GM12878 (cell line): ENCODE data around the gene EN1. TPM values are rescaled to one million over a fixed set of nuclear protein-coding genes. Genes with fewer than 3 reads are reported as not detected.

Experiments used
- ATAC-seq: fragments of 200-7000 bp; cut with Tn5 transposase; 3 replicates; pipeline ENCODE4 v1.9.1; 2020; ENCODE audit warnings: mild to moderate bottlenecking, moderate library complexity
- BruUV-seq: library from RNA; stranded (reverse); fragments of 400-500 nt; replicated peaks from 2 replicates; lab custom pipeline; 2021; lab: Mats Ljungman, UMichigan
- CTCF ChIA-PET: fragments of 300-600 bp; sonication (Branson Sonifier 250); formaldehyde crosslinking; extraction: SDS; loops from one replicate; lab custom pipeline; 2021; ENCODE audit warnings: inconsistent platforms; lab: Yijun Ruan, JAX
- POLR2A ChIA-PET: fragments of 350-600 bp; formaldehyde crosslinking; extraction: SDS; loops from one replicate; lab custom pipeline; 2021; ENCODE audit warnings: inconsistent platforms; lab: Charles Lee
- RAD21 ChIA-PET: fragments of 300-600 bp; sonication (Branson Sonifier 250); formaldehyde crosslinking; loops from one replicate; lab custom pipeline; 2023; ENCODE audit warnings: antibody characterized with exemption; ENCODE audit not compliant: unreplicated experiment; lab: Charles Lee
- SMC1A ChIA-PET: fragments of 300-600 bp; sonication (Branson Sonifier 250); formaldehyde crosslinking; loops from one replicate; lab custom pipeline; 2023; ENCODE audit not compliant: unreplicated experiment, uncharacterized antibody; lab: Charles Lee
- DNase-seq: peaks from one replicate; pipeline ENCODE4 v3.0.0-alpha.2; 2011; ENCODE audit warnings: low read depth, low spot score
- FAIRE-seq: peaks from 3 replicates; lab custom pipeline; 2011; peaks lifted over from hg19 to GRCh38; lab: Jason Lieb, UNC
- H2AFZ ChIP-seq: 2 replicates; pipeline ENCODE4 v1.6.0; 2011; ENCODE audit warnings: low read depth, low read length, control low read depth; ENCODE audit not compliant: control insufficient read depth
- H3K27ac ChIP-seq: 2 replicates; pipeline ENCODE4 v1.5.1; 2011; ENCODE audit warnings: control low read depth; ENCODE audit not compliant: control insufficient read depth, insufficient read depth
- H3K27me3 ChIP-seq, 2 experiments: replicated peaks in 1 of 2; 2 replicates each; pipeline versions ENCODE4 v1.6.0 to v1.6.1; 2011; ENCODE audit warnings: low read length in 1 of 2; ENCODE audit not compliant: control insufficient read depth in 2 of 2, insufficient read depth in 2 of 2
- H3K36me3 ChIP-seq, 2 experiments: 2 replicates each; pipeline ENCODE4 v1.5.1; 2011; ENCODE audit warnings: low read length in 1 of 2; ENCODE audit not compliant: control insufficient read depth in 2 of 2, insufficient read depth in 2 of 2
- H3K4me1 ChIP-seq: 2 replicates; pipeline ENCODE4 v1.6.1; 2011; ENCODE audit warnings: mild to moderate bottlenecking, low read length, moderate library complexity, mixed read lengths; ENCODE audit not compliant: control insufficient read depth, insufficient read depth
- H3K4me2 ChIP-seq: 2 replicates; pipeline ENCODE4 v1.6.0; 2011; ENCODE audit warnings: control low read depth; ENCODE audit not compliant: control insufficient read depth, insufficient read depth
- H3K4me3 ChIP-seq: fragments of 200-600 bp; sonication (generic); 2 replicates; pipeline ENCODE4 v1.5.1; 2016
- H3K79me2 ChIP-seq: 2 replicates; pipeline ENCODE4 v1.6.0; 2011; ENCODE audit warnings: low read length; ENCODE audit not compliant: control insufficient read depth, insufficient read depth
- H3K9ac ChIP-seq: 2 replicates; pipeline ENCODE4 v1.8.0; 2011; ENCODE audit warnings: low read length, control low read depth, mixed read lengths; ENCODE audit not compliant: control insufficient read depth, insufficient read depth
- H3K9me3 ChIP-seq: replicated peaks from 3 replicates; pipeline ENCODE4 v1.5.1; 2011; ENCODE audit warnings: mild to moderate bottlenecking, low read length; ENCODE audit not compliant: control insufficient read depth, insufficient read depth
- H4K20me1 ChIP-seq: 2 replicates; pipeline ENCODE4 v1.6.0; 2011; ENCODE audit not compliant: control insufficient read depth, insufficient read depth
- MYB ChIP-seq: fragments of 150-350 bp; IDR thresholded peaks from 2 replicates; pipeline ENCODE4 v1.6.1; 2014; ENCODE audit warnings: mild to moderate bottlenecking, low read depth, low read length, borderline replicate concordance
- SREBF2 ChIP-seq: IDR thresholded peaks from 2 replicates; pipeline ENCODE4 v1.6.1; 2012; ENCODE audit warnings: mild to moderate bottlenecking, low read length
- TCF3 ChIP-seq: IDR thresholded peaks from 2 replicates; pipeline ENCODE4 v1.6.1; 2012; ENCODE audit warnings: low read depth, mild to moderate bottlenecking, low read length, borderline replicate concordance; ENCODE audit not compliant: insufficient read depth
- WGBS: methylation state at CpG from one replicate; pipeline ENCODE4 v1.1.6; 2016; ENCODE audit warnings: low lambda C conversion rate; ENCODE audit not compliant: insufficient replicate concordance, insufficient coverage; ENCODE audit errors: missing lambda C conversion rate; 5-methylcytosine and 5-hydroxymethylcytosine counted together
- in situ Hi-C: fragments of 300-500 bp; cut with MboI; formaldehyde crosslinking; loops from 9 replicates; pipeline ENCODE4 v1.14.3; 2018; ENCODE audit warnings: mixed read lengths
- intact Hi-C: fragments of 100-400 bp; cut with micrococcal nuclease; formaldehyde crosslinking; loops from one replicate; pipeline ENCODE4 v1.14.2; 2022; ENCODE audit not compliant: unreplicated experiment
- polyA plus RNA-seq, 11 experiments: library from polyadenylated mRNA; depleted of rRNA in 4 of 11; unstranded in 6 of 11; stranded (reverse) in 5 of 11; fragments of >200 nt; fragmentation: Nextera tagmentation in 4 of 11; fragmentation: Illumina TruSeq in 1 of 11; extraction: Ambion mirVana in 4 of 11; extraction: Trizol in 1 of 11; gene quantifications; 1 replicate in 1 of 11; 2 replicates in 10 of 11; pipeline versions ENCODE4 v1.2.1 to v1.2.3, GENCODE V29; 2011 to 2016; ENCODE audit warnings: inconsistent platforms in 2 of 11, missing spikeins in 2 of 11, low read depth in 1 of 11
- total RNA-seq, 4 experiments: library from RNA; depleted of rRNA in 3 of 4; stranded (reverse); fragments of >200 nt in 3 of 4; fragmentation: Illumina TruSeq in 1 of 4; extraction: Trizol in 1 of 4; gene quantifications; 2 replicates each; pipeline versions ENCODE4 v1.2.1 to v1.2.3, GENCODE V29; 2013 to 2021
- TF ChIP-seq, protein P1 (sequence below): fragments of 450-650 bp; IDR thresholded peaks from 2 replicates; pipeline ENCODE4 v1.6.1; 2017; ENCODE audit warnings: antibody characterized with exemption, mild to moderate bottlenecking, moderate library complexity
- TF ChIP-seq, protein P2 (sequence below): fragments of 450-650 bp; IDR thresholded peaks from 2 replicates; pipeline ENCODE4 v1.6.1; 2016; ENCODE audit warnings: mild to moderate bottlenecking

Gene EN1
- total and polyA plus RNA-seq, 10 of the 15 experiments (the other 5 are each of a cell fraction or from before 2014, with no cell fraction given), result not detected

DNA sequence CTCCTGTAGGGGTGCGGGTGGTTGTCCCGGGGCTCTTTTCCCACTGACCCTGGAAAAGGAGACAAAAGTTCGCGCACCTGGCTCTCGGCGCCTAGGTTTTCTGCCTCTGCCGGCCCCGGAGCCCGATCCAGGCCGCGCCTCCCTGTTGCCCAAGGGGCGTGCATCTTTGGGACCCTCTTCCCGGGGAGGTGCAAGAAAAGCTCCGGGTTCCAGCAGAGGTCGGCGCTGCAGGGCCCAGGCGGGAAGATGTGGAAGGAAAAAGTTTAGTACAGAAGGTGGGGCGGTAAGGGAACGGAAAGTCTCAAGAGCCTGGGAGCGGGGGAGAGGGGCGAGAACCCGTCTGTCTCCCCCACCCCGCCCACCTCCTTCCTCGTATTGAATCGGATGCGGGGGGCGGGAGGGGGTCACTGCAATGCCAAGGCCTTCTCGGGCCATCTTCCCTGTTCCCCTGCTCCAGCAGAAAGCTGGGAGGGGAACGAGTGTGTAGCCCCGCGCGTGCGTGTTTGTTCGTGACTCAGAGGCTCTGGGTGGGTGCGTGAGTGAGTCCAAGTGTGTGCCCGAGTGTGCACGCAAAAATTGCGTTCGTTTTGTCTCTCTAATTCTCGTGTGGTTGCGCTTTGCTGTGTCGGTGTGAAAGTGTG is 6.3 kb upstream of the EN1 start (continued):
- TF ChIP-seq, protein P1, sequence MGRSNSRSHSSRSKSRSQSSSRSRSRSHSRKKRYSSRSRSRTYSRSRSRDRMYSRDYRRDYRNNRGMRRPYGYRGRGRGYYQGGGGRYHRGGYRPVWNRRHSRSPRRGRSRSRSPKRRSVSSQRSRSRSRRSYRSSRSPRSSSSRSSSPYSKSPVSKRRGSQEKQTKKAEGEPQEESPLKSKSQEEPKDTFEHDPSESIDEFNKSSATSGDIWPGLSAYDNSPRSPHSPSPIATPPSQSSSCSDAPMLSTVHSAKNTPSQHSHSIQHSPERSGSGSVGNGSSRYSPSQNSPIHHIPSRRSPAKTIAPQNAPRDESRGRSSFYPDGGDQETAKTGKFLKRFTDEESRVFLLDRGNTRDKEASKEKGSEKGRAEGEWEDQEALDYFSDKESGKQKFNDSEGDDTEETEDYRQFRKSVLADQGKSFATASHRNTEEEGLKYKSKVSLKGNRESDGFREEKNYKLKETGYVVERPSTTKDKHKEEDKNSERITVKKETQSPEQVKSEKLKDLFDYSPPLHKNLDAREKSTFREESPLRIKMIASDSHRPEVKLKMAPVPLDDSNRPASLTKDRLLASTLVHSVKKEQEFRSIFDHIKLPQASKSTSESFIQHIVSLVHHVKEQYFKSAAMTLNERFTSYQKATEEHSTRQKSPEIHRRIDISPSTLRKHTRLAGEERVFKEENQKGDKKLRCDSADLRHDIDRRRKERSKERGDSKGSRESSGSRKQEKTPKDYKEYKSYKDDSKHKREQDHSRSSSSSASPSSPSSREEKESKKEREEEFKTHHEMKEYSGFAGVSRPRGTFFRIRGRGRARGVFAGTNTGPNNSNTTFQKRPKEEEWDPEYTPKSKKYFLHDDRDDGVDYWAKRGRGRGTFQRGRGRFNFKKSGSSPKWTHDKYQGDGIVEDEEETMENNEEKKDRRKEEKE, result no peak
- TF ChIP-seq, protein P2, sequence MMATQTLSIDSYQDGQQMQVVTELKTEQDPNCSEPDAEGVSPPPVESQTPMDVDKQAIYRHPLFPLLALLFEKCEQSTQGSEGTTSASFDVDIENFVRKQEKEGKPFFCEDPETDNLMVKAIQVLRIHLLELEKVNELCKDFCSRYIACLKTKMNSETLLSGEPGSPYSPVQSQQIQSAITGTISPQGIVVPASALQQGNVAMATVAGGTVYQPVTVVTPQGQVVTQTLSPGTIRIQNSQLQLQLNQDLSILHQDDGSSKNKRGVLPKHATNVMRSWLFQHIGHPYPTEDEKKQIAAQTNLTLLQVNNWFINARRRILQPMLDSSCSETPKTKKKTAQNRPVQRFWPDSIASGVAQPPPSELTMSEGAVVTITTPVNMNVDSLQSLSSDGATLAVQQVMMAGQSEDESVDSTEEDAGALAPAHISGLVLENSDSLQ, result no peak
- TF ChIP-seq, all 136 proteins: peak for 0

DNA sequence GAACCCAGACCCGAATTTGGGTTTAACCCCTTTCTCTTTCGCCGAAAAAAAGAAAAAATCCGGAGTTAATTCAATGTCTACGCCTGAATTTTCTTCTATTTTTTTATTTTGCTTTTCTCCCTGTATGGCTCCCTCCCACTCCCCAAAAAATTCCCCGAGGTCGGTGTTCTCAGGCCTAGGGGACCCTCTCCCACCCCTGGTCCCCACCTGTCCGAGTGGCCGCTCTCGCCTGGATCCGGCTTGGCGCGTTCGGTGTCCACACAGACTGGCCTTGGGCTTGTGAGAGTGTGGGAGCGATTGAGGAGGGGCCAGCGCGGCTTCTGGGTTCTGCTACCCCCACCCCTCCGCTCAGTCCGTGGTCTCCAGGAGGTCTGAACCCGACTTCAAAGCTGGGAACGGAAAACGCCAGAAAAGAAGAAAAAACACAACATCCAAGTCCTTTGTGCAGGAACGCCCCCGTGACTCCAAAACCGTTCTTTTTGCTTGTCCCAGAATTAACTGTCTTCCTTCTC is 5.7 kb upstream of the EN1 start:
- DNase-seq, result no peak
- H3K4me2 ChIP-seq, result no peak overlapping the region
- H3K4me1 ChIP-seq, result no peaks in the 10 kb centered on the region
- no peaks in the 10 kb centered on the region for H3K79me2 ChIP-seq
- no peaks in the 10 kb centered on the region for H3K9me3 ChIP-seq
- SMC1A ChIA-PET, result no interaction called here
- 50% methylated on average over 25 of the region's 25 CpGs for WGBS
- no peak overlapping the region for H3K9ac ChIP-seq
- no peak overlapping the region for H3K27ac ChIP-seq
- no peaks in the 10 kb centered on the region for H4K20me1 ChIP-seq
- no peaks in the 10 kb centered on the region for H3K36me3 ChIP-seq
- no peak for ATAC-seq
- no peak for FAIRE-seq
- no peak overlapping the region for H2AFZ ChIP-seq
- POLR2A ChIA-PET, result no interaction called here
- RAD21 ChIA-PET, result no interaction called here
- no peak for TF ChIP-seq MYB
- no peak for TF ChIP-seq TCF3
- no peak for TF ChIP-seq SREBF2
- in situ Hi-C loops, result loop anchor here (25.0 kb wide), 1 partner anchor 816 kb away; no protein-coding TSS in a partner anchor
- CTCF ChIA-PET, result no interaction called here
- peaks cover 14 to 32% of the 10 kb centered on the region in 2 experiments for H3K27me3 ChIP-seq
- intact Hi-C loops, result no loop called here
- no TSS peak for BruUV-seq
- H3K4me3 ChIP-seq, result no peak overlapping the region
